GM21360 (cell line): ENCODE results near the gene ADARB2.

Experiments used
- ATAC-seq: cut with Tn5 transposase; IDR thresholded peaks from one replicate; pipeline ENCODE4 v1.9.1; 2021; ENCODE audit warnings: mild to moderate bottlenecking, moderate library complexity; ENCODE audit not compliant: unreplicated experiment

The ADARB2 gene

GRCh38 chr10:1509011-1509530 is 228.3 kb downstream of the ADARB2 start:
- ATAC-seq: no peak

GRCh38 chr10:1508096-1508495 is 229.2 kb downstream of the ADARB2 start:
- no peak for ATAC-seq

- ATAC-seq: no peak
These were observed 229.9 kb downstream of the ADARB2 start for GRCh38 chr10:1507436-1507835.

GRCh38 chr10:1504940-1505339 is 232.4 kb downstream of the ADARB2 start:
- ATAC-seq: no peak

- ATAC-seq: no peak
These were observed 233.0 kb downstream of the ADARB2 start for GRCh38 chr10:1504286-1504685.

- ATAC-seq: no peak
These were observed 234.9 kb downstream of the ADARB2 start for GRCh38 chr10:1502451-1502850.

GRCh38 chr10:1499359-1499957 is 237.9 kb downstream of the ADARB2 start:
- no peak for ATAC-seq

GRCh38 chr10:1498746-1499358 is 238.5 kb downstream of the ADARB2 start:
- no peak for ATAC-seq

- no peak for ATAC-seq
These were observed 241.3 kb downstream of the ADARB2 start for GRCh38 chr10:1495915-1496517.

- ATAC-seq: no peak
These were observed 244.7 kb downstream of the ADARB2 start for GRCh38 chr10:1492641-1493040.

GRCh38 chr10:1491901-1492300 is 245.4 kb downstream of the ADARB2 start:
- no peak for ATAC-seq

- ATAC-seq: no peak
These were observed 247.5 kb downstream of the ADARB2 start for GRCh38 chr10:1489801-1490200.

GRCh38 chr10:1488970-1489548 is 248.3 kb downstream of the ADARB2 start:
- peak; percentile 98 for ATAC-seq

- no peak for ATAC-seq
These were observed 250.3 kb downstream of the ADARB2 start for GRCh38 chr10:1486841-1487687.

- ATAC-seq: no peak
These were observed 252.0 kb downstream of the ADARB2 start for GRCh38 chr10:1485357-1485756.

- no peak for ATAC-seq
These were observed 253.5 kb downstream of the ADARB2 start for GRCh38 chr10:1483826-1484225.

- ATAC-seq: no peak
These were observed 254.1 kb downstream of the ADARB2 start for GRCh38 chr10:1483246-1483645.

- no peak for ATAC-seq
These were observed 259.7 kb downstream of the ADARB2 start for GRCh38 chr10:1477578-1477977.

GRCh38 chr10:1476455-1476803 is 260.9 kb downstream of the ADARB2 start:
- ATAC-seq: no peak

- no peak for ATAC-seq
These were observed 261.4 kb downstream of the ADARB2 start for GRCh38 chr10:1475771-1476454.
